ENCODE results near the gene FLT3. TPM values are rescaled to one million over a fixed set of nuclear protein-coding genes. Genes with fewer than 3 reads are reported as not detected.

FLT3 gene
- polyA plus RNA-seq, 2 of the 4 experiments (the other 2 are of a cell fraction): not detected

DNA sequence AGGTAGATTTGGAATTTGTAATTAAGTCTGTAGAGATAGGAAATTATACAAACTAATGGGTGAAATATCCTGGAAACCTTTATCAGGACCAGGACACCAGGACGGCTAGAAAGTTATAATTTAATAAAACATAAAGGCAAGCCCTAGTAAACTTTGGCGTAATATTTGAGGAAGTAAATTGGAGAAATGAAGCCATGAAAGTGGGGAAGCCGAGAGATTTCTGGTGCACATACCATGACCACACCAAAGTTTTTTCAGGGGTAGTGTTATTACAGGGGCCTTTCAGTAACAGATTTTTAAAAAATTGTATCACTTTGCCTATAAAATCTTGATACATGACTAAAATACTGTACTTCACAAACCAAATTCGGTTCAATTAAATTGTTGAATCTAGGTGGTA lies 57.2 kb downstream of the FLT3 start:
- no peak for TF ChIP-seq CHD4 (IDR thresholded peaks at IDR 0.05; ENCODE audit: borderline replicate concordance)
- TF ChIP-seq, protein P1, sequence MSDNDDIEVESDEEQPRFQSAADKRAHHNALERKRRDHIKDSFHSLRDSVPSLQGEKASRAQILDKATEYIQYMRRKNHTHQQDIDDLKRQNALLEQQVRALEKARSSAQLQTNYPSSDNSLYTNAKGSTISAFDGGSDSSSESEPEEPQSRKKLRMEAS (IDR thresholded peaks at IDR 0.05): no peak
- no peak for TF ChIP-seq EHMT2 (IDR thresholded peaks at IDR 0.05; ENCODE audit: low read depth)
- no peak for TF ChIP-seq KDM1A (IDR thresholded peaks at IDR 0.05; ENCODE audit: low read depth)
- TF ChIP-seq JUN (IDR thresholded peaks at IDR 0.05): no peak
- no peak for TF ChIP-seq BHLHE40 (IDR thresholded peaks at IDR 0.05; ENCODE audit: low read depth, low read length)
- TF ChIP-seq, protein P2, sequence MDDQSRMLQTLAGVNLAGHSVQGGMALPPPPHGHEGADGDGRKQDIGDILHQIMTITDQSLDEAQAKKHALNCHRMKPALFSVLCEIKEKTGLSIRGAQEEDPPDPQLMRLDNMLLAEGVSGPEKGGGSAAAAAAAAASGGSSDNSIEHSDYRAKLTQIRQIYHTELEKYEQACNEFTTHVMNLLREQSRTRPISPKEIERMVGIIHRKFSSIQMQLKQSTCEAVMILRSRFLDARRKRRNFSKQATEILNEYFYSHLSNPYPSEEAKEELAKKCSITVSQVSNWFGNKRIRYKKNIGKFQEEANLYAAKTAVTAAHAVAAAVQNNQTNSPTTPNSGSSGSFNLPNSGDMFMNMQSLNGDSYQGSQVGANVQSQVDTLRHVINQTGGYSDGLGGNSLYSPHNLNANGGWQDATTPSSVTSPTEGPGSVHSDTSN (IDR thresholded peaks at IDR 0.05): no peak
- no peak for TF ChIP-seq HDAC2 (IDR thresholded peaks at IDR 0.05)
- TF ChIP-seq ZC3H11A (IDR thresholded peaks at IDR 0.05): no peak
- TF ChIP-seq PHF8 (IDR thresholded peaks at IDR 0.05; ENCODE audit: borderline replicate concordance, low read depth): no peak
- TF ChIP-seq GATA3 (IDR thresholded peaks at IDR 0.05; ENCODE audit: borderline replicate concordance): no peak
- TF ChIP-seq, protein P3, sequence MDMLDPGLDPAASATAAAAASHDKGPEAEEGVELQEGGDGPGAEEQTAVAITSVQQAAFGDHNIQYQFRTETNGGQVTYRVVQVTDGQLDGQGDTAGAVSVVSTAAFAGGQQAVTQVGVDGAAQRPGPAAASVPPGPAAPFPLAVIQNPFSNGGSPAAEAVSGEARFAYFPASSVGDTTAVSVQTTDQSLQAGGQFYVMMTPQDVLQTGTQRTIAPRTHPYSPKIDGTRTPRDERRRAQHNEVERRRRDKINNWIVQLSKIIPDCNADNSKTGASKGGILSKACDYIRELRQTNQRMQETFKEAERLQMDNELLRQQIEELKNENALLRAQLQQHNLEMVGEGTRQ (IDR thresholded peaks at IDR 0.05): no peak
- no peak for TF ChIP-seq RAD21 (conservative IDR thresholded peaks at IDR 0.05 in 1 of 2, IDR thresholded peaks at IDR 0.05 in 1 of 2)
- no peak for TF ChIP-seq FOXS1 (CRISPR knock-in tag; IDR thresholded peaks at IDR 0.05)
- no peak for TF ChIP-seq ZNF302 (CRISPR knock-in tag; IDR thresholded peaks at IDR 0.05)
- ChIA-PET CTCF (no interaction called here), POLR2A (no interaction called here)
- DNase-seq (ENCODE audit: low read depth in 1 of 2, low spot score in 1 of 2) (no peak), ATAC-seq (no peak), FAIRE-seq (no peak)
- Histone ChIP-seq H3K4me3 (no peak overlapping the region), H3K27ac (no peak overlapping the region), H3K4me2 (no peak overlapping the region), H3K9me3 (no peaks in the 10 kb centered on the region), H3K4me1 (no peaks in the 10 kb centered on the region)
- WGBS (ENCODE audit: missing lambda C conversion rate): 53% methylated on average over 4 of the region's 4 CpGs

DNA sequence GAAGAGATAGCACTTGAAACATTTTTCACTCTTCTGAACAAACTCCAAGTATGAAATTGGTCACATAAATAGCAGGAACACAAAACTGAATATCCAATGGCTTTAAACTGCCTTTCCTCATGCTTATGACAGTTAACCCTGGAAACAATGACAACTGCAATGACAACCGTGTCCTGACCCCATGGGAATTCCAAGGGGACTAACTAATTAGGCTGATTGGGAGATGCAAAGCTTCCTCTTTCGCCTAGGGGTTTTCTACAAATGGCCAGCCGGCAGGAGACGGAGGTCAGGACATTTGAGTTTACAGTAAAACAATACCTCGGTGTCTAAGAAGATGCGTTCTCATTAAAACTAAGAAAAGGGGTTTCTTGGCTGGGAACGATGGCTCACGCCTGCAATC lies 58.9 kb downstream of the FLT3 start:
- Histone ChIP-seq H3K9me3 (no peaks in the 10 kb centered on the region), H3K4me3 (no peak overlapping the region), H3K27ac (no peak overlapping the region), H3K4me1 (no peaks in the 10 kb centered on the region), H3K4me2 (no peak overlapping the region)
- no peak for FAIRE-seq
- TF ChIP-seq FOSL2 (IDR thresholded peaks at IDR 0.05): no peak
- no peak for TF ChIP-seq FOSL2 (CRISPR knock-in tag; IDR thresholded peaks at IDR 0.05)
- no peak for TF ChIP-seq SREBF2 (IDR thresholded peaks at IDR 0.05)
- TF ChIP-seq EHMT2 (IDR thresholded peaks at IDR 0.05; ENCODE audit: low read depth): no peak
- TF ChIP-seq RAD21 (conservative IDR thresholded peaks at IDR 0.05 in 1 of 2, IDR thresholded peaks at IDR 0.05 in 1 of 2): no peak
- no peak for TF ChIP-seq TP53 (CRISPR knock-in tag; IDR thresholded peaks at IDR 0.05)
- TF ChIP-seq CEBPB (IDR thresholded peaks at IDR 0.05): no peak
- TF ChIP-seq RNF2 (IDR thresholded peaks at IDR 0.05; ENCODE audit: borderline replicate concordance, low read depth): no peak
- TF ChIP-seq, protein P1 (IDR thresholded peaks at IDR 0.05): no peak
- no peak for TF ChIP-seq KDM5A (IDR thresholded peaks at IDR 0.05)
- TF ChIP-seq JUN (IDR thresholded peaks at IDR 0.05): no peak
- TF ChIP-seq, protein P2 (IDR thresholded peaks at IDR 0.05): no peak
- TF ChIP-seq RFX5 (IDR thresholded peaks at IDR 0.05): no peak
- TF ChIP-seq GATA3 (IDR thresholded peaks at IDR 0.05; ENCODE audit: borderline replicate concordance): no peak
- TF ChIP-seq BCL3 (IDR thresholded peaks at IDR 0.05): no peak
- TF ChIP-seq, protein P3 (IDR thresholded peaks at IDR 0.05): no peak
- no peak for TF ChIP-seq NFE2L2 (conservative IDR thresholded peaks at IDR 0.05; ENCODE audit: low read length)
- TF ChIP-seq EP300 (IDR thresholded peaks at IDR 0.05): no peak
- no peak for TF ChIP-seq RARB (CRISPR knock-in tag; IDR thresholded peaks at IDR 0.05)
- no peak for DNase-seq (ENCODE audit: low read depth in 1 of 2, low spot score in 1 of 2)
- ATAC-seq: no peak
- 65% methylated on average over 8 of the region's 8 CpGs for WGBS (ENCODE audit: missing lambda C conversion rate)
- ChIA-PET POLR2A (no interaction called here), CTCF (interaction anchor here (0.5 kb wide), 1 partner anchor 70 kb away, joined by 3 read pairs; no protein-coding TSS in a partner anchor)

All from A549 (cell line).